CD4-positive, alpha-beta T cell treated with Interferon gamma for 1 hour (primary cell): Measurements from ENCODE around the gene ACR.
A peak's percentile ranks its signal among the peaks of the same experiment; 100 is the strongest.
"Not testable (repeated sequence)": the region's sequence is repeated elsewhere in the genome, so short reads cannot be mapped to it uniquely, and the experiment has no call there.

Experiments used
- DNase-seq: peaks from one replicate; pipeline ENCODE4 v3.0.0-alpha.2; 2020

The ACR gene

GRCh38 chr22:50733521-50734342 is 4.3 kb upstream of the ACR start:
- DNase-seq, result no peak

DNA sequence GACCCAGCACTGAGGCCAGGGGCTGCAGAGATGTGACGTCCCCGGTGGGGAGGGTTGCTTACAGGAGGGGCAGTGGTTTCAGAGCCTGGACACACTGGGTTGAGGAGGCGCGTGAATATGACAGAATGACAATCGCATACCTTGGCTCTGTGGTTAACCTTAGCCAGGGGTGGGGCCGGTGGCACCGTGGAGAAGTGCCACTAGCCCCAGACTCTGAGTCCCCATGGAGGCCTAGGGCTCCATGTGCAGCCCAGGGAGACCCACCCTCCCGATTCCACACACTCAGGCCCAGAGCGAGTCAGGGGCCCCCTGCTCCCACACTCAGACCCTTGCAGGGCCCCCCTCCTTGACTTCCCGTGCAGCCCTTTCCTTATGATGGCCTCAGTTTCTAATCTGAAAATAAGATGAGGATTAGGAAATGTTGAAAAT is 3.6 kb upstream of the ACR start:
- no peak for DNase-seq

DNA sequence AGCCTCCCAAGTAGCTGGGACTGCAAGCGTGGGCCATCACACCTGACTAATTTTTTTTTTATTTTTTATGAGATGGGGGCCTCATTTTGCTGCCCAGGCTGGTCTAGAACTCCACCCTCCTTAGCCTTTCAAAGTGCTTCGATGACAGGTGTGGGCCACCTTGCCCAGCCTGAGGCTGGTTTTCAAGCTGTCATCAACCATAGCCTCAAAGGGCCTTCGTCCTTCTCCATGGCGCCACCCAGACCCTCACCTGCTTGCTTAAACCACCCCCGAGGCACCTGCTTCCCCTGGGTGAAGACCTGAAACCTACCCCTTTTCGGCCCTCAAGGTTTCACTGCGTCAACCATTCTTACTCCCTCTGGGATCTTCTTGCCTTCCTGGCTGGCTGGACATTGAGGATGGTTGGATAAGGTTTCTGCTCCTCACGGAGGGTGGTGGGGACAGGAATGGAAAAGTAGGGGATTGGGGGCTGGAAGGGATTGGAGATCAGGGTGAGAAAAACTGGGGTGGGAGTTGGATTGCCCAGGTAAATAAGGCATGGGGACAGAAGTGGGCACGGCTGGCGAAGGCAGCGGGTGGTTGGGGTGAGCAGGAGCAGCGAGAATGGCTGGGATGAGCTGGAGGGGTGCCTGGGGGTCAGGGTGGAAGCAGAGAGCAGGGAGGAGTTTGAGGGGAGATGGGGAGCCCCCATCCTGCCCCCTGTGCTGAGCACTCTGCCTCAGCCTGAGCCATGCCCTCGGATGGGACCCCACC is 2.8 kb upstream of the ACR start:
- DNase-seq, result no peak

- DNase-seq, result no peak
Observed at GRCh38 chr22:50735739-50736030, 2.3 kb upstream of the ACR start.

- no peak for DNase-seq
Observed at GRCh38 chr22:50738649-50739227, 734 bp downstream of the ACR start.

DNA sequence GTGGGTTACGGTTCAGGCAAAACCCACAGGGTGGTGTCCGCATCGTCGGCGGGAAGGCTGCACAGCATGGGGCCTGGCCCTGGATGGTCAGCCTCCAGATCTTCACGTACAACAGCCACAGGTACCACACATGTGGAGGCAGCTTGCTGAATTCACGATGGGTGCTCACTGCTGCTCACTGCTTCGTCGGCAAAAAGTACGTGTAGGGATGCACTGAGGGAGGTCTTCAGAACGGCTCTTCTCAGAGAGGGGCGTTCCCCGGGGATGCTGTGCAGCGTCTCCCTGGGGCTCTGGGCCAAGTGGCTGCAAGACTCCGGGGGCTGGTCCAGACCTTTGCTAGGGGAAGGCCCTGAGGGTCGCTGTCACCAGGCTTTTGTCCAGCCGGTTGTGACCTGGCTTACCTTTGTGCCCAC is 1.3 kb downstream of the ACR start:
- no peak for DNase-seq

DNA sequence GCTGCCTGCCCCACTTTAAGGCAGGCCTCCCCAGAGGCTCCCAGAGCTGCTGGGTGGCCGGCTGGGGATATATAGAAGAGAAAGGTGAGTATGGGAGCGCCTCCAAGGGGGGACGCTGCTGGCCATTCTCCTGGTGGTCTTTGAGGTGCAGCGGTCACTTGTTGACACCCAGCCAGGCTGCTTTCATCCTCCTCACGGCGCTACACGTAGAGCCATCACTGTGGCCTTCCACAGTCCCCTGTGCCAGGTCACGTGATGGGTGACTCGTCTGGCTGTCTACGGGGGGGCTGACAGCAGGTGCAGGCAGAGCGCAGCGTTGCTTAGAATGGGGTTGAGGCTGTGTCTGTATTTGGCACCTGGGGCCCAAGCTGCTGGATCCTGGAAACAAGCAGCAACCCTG is 1.9 kb downstream of the ACR start:
- DNase-seq, result no peak

DNA sequence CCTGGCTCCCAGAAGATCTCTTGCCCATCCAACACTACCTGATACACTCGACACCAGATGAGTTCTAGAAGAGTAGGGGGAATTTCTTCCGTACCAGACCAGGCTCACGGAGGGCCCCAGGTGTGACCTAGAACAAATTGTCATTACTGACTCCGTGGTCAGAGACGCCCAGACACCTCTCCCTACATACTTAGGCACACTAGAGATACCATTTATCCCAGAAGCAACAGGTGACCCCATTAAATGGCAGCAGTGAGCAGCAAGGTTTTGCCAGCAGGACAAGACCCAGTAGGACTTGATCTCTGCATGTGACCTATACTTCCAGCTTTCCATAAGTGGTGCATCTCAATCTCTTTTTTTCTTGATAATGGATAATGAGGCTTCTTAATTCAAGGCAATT is 2.7 kb downstream of the ACR start:
- DNase-seq, result not testable (repeated sequence)

GRCh38 chr22:50744424-50744823 is 6.4 kb downstream of the ACR start:
- not testable (repeated sequence) for DNase-seq

GRCh38 chr22:50747521-50747920 is 9.5 kb downstream of the ACR start:
- DNase-seq, result not testable (repeated sequence)

DNA sequence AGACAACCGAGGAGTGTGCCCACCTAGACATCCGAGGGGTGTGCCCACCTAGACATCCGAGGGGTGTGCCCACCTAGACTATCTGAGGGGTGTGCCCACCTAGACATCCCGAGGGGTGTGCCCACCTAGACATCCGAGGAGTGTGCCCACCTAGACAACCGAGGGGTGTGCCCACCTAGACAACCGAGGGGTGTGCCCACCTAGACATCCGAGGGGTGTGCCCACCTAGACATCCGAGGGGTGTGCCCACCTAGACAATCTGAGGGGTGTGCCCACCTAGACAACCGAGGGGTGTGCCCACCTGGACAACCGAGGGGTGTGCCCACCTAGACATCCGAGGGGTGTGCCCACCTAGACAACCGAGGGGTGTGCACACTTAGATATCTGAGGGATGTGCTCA is 10.6 kb downstream of the ACR start:
- DNase-seq, result not testable (repeated sequence)

DNA sequence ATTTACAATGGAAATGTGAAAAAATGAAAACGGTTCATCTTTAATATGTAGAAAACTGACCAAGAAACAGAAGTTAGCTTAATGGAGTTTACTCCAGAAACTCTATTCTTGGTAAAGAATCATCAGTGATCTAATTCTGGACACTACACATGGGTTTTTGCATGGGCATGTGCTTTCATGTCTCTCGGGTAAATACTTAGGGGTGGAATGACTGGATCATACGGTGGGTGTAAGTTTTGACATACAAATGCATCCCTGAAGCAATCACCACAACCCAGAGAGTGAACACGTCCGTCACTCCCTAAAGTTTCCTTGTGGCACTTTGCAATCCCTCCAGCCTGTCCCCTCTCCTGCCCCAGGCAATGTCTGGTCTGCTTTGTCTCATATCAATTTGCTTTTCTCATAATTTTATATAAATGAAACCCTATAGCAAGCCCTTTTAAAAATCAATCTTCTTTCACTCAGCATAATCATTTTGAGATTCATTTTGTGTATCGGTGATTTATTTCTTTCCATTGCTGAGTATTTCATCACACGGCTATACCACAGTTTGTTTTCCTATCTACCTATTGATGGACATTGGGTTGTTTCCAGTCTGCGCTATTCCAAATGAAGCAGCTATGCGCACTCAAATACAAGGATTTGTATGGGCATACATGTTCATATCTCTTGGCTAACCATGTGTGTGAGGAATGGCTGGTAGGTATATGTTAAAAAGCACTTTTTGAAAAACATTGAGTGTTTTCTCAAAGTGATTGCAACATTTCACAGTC is 11.5 kb downstream of the ACR start:
- DNase-seq, result not testable (repeated sequence)

GRCh38 chr22:50755251-50755650 is 17.2 kb downstream of the ACR start:
- DNase-seq, result not testable (repeated sequence)

GRCh38 chr22:50756406-50756805 is 18.4 kb downstream of the ACR start:
- DNase-seq, result not testable (repeated sequence)

DNA sequence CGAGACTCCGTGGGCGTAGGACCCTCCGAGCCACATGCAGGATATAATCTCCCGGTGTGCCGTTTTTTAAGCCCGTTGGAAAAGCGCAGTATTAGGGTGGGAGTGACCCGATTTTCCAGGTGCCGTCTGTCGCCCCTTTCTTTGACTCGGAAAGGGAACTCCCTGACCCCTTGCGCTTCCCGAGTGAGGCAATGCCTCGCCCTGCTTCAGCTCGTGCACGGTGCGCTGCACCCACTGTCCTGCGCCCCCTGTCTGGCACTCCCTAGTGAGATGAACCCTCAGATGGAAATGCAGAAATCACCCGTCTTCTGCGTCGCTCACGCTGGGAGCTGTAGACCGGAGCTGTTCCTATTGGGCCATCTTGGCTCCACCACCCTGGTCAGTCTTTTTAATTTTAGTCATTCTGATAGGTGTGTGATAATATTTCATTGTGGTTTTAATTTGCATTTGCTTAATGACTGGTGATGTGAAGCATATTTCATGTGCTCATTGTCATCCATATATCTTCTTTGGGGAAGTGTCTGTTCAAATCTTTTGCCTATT is 19.0 kb downstream of the ACR start:
- DNase-seq, result peak; percentile 63

DNA sequence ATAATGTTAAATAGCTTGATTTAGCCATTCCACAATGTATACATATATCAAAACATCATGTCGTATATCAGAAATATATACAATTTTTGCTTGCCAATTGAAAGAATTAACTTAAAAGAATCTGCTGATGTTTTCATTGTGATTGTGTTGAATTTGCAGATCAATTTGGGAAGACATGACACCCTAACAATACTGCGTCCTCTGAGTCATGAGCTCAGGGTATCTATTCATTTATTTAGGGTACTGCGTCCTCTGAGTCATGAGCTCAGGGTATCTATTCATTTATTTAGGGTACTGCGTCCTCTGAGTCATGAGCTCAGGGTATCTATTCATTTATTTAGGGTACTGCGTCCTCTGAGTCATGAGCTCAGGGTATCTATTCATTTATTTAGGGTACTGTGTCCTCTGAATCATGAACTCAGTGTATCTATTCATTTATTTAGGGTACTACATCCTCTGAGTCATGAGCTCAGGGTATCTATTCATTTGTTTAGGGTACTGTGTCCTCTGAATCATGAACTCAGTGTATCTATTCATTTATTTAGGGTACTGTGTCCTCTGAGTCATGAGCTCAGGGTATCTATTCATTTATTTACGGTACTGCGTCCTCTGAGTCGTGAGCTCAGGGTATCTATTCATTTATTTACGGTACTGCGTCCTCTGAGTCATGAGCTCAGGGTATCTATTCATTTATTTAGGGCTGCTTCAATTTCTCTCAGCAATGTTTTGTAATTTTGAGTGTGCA is 21.8 kb downstream of the ACR start:
- not testable (repeated sequence) for DNase-seq

DNA sequence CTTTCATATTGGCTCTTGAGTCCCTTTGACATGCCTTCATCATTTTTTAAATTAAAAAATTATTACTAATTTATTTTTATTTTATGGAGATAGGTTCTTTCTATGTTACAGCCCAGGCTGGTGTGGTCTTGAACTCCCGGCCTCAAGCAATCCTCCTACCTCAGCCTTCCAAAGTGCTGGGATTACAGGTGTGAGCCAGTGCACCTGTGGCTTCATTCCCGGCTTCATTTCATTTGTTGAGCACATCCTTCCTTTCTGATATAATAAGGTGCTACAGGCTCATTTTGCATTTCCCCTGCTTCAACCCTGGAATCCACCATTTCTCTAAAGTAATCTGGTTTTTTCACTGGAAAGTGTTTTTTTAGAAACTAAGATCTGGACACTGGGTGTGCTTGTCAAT is 23.8 kb downstream of the ACR start:
- not testable (repeated sequence) for DNase-seq

DNA sequence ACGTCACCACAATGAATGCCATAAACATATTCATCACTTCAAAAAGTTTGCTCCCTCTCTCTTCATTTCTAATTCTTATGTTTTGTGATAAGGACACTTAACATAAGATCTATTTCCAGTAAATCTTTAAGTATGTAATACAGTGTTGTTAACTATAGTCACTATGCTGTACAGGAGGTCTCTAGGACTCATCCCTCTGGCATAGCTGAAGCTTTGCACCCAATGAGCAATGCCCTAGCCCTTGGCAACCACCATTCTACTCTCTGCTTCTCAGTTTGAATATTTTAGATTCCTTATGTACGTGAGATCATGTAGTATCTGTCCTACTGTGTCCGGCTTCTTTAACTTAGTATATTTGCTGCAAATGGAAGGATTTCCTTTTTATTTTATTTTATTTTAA is 26.3 kb downstream of the ACR start:
- not testable (repeated sequence) for DNase-seq

DNA sequence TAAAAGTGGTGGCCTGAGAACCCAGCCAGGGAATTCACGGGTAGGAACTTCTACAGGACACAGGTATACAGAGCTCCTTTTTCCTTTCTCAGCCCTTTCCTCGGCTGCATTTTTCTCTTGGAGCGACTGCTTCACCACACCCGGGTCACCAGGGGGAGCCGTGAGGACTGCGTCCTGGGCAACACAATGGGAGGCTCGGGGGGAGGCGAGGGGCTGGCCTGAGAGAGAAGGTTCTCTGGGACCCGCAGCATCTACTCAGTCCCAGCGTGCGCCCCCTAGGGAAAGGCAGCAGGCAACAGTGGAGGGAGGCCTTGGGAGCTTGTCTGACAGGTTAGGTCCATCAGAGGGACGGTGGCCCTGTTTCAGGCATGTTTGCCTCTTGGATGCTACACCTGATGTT is 37.1 kb downstream of the ACR start:
- DNase-seq, result not testable (repeated sequence)

DNA sequence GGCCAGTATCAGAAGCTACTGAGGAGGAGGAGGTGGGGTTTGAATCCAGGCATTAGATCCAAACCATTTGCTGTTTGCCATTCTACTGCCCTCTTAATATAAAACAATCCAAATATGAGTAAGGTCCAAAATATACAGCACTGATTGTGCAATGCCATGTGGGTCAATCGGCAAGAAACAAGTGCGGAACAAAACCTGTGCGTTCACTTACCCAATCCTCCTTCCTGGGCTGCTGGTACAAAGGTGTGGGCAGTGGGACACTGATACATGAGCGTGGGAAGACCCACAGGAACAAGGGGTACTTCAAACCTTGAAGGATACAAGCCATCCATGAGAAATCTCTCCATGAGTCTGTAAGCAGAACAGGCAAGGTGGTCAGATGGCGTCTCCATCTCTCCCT is 39.6 kb downstream of the ACR start:
- DNase-seq, result not testable (repeated sequence)

- DNase-seq, result not testable (repeated sequence)
Observed at GRCh38 chr22:50780244-50780643, 42.2 kb downstream of the ACR start.

GRCh38 chr22:50782253-50782652 is 44.2 kb downstream of the ACR start:
- not testable (repeated sequence) for DNase-seq
